Measurements from ENCODE around the gene ATP10A. TPM values are rescaled to one million over a fixed set of nuclear protein-coding genes. Genes with fewer than 3 reads are reported as not detected.
"Not testable (repeated sequence)": the region's sequence is repeated elsewhere in the genome, so short reads cannot be mapped to it uniquely, and the experiment has no call there.

ATP10A gene
- total RNA-seq, 1 experiment from 2014 or later = 2.1 TPM

DNA sequence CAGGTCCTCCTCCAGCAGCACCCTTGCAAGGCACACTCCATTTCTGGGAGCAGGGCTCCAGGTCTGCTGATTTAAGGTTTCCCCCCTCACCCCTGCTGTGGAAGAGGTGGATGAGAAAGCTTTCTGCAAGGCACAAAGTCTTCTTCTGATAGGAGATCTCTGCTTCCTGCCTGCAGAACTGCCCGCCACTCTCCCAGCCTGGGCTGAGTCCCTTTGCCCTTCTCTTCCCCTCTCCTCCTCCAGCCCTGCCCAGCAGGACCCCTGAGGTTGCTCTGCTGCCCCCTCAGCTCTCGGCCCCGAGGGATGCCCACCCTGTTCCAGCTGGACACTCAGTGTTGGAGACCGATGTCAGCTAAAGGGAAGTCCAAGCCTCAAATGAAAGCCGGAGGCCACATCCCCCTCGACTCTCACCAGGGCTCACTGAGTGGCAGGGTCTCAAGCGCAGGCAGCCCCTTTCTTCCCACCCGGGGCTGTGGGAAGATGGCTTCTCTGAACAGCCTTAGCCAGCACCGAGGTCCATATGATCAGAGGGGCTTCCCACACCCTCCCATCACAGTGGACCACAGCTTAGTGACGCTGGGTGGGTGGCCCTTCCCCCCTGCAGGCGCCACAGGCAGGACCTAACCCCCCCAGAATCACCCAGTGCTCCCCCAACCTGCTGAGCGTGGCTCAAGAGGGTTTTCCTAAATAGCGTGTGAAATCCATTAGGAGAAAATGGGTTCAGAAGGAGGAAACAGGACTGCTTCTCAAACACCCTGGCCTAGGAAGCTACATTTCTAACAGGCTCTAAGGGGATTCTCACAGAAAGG lies 4.0 kb downstream of the ATP10A start (continued):
- TF ChIP-seq, protein P1, sequence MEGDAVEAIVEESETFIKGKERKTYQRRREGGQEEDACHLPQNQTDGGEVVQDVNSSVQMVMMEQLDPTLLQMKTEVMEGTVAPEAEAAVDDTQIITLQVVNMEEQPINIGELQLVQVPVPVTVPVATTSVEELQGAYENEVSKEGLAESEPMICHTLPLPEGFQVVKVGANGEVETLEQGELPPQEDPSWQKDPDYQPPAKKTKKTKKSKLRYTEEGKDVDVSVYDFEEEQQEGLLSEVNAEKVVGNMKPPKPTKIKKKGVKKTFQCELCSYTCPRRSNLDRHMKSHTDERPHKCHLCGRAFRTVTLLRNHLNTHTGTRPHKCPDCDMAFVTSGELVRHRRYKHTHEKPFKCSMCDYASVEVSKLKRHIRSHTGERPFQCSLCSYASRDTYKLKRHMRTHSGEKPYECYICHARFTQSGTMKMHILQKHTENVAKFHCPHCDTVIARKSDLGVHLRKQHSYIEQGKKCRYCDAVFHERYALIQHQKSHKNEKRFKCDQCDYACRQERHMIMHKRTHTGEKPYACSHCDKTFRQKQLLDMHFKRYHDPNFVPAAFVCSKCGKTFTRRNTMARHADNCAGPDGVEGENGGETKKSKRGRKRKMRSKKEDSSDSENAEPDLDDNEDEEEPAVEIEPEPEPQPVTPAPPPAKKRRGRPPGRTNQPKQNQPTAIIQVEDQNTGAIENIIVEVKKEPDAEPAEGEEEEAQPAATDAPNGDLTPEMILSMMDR (IDR thresholded peaks at IDR 0.05) = no peak
- TF ChIP-seq ESRRA (CRISPR knock-in tag; IDR thresholded peaks at IDR 0.05; ENCODE audit: borderline replicate concordance) = no peak
- TF ChIP-seq, protein P2, sequence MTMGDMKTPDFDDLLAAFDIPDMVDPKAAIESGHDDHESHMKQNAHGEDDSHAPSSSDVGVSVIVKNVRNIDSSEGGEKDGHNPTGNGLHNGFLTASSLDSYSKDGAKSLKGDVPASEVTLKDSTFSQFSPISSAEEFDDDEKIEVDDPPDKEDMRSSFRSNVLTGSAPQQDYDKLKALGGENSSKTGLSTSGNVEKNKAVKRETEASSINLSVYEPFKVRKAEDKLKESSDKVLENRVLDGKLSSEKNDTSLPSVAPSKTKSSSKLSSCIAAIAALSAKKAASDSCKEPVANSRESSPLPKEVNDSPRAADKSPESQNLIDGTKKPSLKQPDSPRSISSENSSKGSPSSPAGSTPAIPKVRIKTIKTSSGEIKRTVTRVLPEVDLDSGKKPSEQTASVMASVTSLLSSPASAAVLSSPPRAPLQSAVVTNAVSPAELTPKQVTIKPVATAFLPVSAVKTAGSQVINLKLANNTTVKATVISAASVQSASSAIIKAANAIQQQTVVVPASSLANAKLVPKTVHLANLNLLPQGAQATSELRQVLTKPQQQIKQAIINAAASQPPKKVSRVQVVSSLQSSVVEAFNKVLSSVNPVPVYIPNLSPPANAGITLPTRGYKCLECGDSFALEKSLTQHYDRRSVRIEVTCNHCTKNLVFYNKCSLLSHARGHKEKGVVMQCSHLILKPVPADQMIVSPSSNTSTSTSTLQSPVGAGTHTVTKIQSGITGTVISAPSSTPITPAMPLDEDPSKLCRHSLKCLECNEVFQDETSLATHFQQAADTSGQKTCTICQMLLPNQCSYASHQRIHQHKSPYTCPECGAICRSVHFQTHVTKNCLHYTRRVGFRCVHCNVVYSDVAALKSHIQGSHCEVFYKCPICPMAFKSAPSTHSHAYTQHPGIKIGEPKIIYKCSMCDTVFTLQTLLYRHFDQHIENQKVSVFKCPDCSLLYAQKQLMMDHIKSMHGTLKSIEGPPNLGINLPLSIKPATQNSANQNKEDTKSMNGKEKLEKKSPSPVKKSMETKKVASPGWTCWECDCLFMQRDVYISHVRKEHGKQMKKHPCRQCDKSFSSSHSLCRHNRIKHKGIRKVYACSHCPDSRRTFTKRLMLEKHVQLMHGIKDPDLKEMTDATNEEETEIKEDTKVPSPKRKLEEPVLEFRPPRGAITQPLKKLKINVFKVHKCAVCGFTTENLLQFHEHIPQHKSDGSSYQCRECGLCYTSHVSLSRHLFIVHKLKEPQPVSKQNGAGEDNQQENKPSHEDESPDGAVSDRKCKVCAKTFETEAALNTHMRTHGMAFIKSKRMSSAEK (CRISPR knock-in tag; IDR thresholded peaks at IDR 0.05; ENCODE audit: borderline replicate concordance) = no peak
- TF ChIP-seq, protein P3, sequence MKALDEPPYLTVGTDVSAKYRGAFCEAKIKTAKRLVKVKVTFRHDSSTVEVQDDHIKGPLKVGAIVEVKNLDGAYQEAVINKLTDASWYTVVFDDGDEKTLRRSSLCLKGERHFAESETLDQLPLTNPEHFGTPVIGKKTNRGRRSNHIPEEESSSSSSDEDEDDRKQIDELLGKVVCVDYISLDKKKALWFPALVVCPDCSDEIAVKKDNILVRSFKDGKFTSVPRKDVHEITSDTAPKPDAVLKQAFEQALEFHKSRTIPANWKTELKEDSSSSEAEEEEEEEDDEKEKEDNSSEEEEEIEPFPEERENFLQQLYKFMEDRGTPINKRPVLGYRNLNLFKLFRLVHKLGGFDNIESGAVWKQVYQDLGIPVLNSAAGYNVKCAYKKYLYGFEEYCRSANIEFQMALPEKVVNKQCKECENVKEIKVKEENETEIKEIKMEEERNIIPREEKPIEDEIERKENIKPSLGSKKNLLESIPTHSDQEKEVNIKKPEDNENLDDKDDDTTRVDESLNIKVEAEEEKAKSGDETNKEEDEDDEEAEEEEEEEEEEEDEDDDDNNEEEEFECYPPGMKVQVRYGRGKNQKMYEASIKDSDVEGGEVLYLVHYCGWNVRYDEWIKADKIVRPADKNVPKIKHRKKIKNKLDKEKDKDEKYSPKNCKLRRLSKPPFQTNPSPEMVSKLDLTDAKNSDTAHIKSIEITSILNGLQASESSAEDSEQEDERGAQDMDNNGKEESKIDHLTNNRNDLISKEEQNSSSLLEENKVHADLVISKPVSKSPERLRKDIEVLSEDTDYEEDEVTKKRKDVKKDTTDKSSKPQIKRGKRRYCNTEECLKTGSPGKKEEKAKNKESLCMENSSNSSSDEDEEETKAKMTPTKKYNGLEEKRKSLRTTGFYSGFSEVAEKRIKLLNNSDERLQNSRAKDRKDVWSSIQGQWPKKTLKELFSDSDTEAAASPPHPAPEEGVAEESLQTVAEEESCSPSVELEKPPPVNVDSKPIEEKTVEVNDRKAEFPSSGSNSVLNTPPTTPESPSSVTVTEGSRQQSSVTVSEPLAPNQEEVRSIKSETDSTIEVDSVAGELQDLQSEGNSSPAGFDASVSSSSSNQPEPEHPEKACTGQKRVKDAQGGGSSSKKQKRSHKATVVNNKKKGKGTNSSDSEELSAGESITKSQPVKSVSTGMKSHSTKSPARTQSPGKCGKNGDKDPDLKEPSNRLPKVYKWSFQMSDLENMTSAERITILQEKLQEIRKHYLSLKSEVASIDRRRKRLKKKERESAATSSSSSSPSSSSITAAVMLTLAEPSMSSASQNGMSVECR (CRISPR knock-in tag; IDR thresholded peaks at IDR 0.05; ENCODE audit: borderline replicate concordance) = no peak
- TF ChIP-seq NFYB (CRISPR knock-in tag; conservative IDR thresholded peaks at IDR 0.05; ENCODE audit: low read depth) = no peak
- no peak for TF ChIP-seq JUN (CRISPR knock-in tag; IDR thresholded peaks at IDR 0.05)
- TF ChIP-seq, protein P4, sequence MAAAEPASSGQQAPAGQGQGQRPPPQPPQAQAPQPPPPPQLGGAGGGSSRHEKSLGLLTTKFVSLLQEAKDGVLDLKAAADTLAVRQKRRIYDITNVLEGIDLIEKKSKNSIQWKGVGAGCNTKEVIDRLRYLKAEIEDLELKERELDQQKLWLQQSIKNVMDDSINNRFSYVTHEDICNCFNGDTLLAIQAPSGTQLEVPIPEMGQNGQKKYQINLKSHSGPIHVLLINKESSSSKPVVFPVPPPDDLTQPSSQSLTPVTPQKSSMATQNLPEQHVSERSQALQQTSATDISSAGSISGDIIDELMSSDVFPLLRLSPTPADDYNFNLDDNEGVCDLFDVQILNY (CRISPR knock-in tag; IDR thresholded peaks at IDR 0.05) = no peak
- TF ChIP-seq, protein P5, sequence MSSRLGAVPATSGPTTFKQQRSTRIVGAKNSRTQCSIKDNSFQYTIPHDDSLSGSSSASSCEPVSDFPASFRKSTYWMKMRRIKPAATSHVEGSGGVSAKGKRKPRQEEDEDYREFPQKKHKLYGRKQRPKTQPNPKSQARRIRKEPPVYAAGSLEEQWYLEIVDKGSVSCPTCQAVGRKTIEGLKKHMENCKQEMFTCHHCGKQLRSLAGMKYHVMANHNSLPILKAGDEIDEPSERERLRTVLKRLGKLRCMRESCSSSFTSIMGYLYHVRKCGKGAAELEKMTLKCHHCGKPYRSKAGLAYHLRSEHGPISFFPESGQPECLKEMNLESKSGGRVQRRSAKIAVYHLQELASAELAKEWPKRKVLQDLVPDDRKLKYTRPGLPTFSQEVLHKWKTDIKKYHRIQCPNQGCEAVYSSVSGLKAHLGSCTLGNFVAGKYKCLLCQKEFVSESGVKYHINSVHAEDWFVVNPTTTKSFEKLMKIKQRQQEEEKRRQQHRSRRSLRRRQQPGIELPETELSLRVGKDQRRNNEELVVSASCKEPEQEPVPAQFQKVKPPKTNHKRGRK (CRISPR knock-in tag; IDR thresholded peaks at IDR 0.05; ENCODE audit: borderline replicate concordance) = no peak
- TF ChIP-seq, protein P6, sequence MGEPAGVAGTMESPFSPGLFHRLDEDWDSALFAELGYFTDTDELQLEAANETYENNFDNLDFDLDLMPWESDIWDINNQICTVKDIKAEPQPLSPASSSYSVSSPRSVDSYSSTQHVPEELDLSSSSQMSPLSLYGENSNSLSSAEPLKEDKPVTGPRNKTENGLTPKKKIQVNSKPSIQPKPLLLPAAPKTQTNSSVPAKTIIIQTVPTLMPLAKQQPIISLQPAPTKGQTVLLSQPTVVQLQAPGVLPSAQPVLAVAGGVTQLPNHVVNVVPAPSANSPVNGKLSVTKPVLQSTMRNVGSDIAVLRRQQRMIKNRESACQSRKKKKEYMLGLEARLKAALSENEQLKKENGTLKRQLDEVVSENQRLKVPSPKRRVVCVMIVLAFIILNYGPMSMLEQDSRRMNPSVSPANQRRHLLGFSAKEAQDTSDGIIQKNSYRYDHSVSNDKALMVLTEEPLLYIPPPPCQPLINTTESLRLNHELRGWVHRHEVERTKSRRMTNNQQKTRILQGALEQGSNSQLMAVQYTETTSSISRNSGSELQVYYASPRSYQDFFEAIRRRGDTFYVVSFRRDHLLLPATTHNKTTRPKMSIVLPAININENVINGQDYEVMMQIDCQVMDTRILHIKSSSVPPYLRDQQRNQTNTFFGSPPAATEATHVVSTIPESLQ (CRISPR knock-in tag; IDR thresholded peaks at IDR 0.05) = no peak

DNA sequence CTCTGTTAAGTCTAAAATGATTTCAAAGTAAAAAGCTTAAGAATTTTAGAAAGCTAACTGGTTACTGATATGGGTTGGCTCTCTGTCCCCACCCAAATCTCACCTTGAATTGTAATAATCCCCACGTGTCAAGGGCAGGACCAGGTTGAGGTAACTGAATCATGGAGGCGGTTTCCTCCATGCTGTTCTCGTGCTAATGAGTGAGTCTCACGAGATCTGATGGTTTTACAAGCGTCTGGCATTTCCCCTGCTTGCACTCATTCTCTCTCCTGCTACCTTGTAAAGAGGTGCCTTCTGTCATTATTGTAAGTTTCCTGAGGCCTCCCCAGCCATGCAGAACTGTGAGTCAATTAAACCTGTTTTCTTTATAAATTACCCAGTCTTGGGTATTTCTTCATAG lies 7.1 kb downstream of the ATP10A start:
- H3K27me3 Mint-ChIP-seq (ENCODE audit: low read depth) = peaks cover 14% of the 10 kb centered on the region
- H3K36me3 Mint-ChIP-seq; H3K9me3 Mint-ChIP-seq; POLR2A ChIA-PET; ATAC-seq; H3K4me3 Mint-ChIP-seq; DNase-seq (ENCODE audit: low spot score): not testable (repeated sequence)
- 0 out of 2 replicates have a peak overlapping the region, but pooled peaks have one; percentile 6 for H3K27ac Mint-ChIP-seq
- H3K4me1 Mint-ChIP-seq = peaks cover 34% of the 10 kb centered on the region
- CTCF ChIA-PET = interaction anchor here (1.4 kb wide), 1 partner anchor 78 kb away, joined by 4 read pairs; no protein-coding TSS in a partner anchor

Data from WTC11 (cell line).